D721Med (cell line): Measurements from ENCODE around the gene GATA6.
"Not testable (repeated sequence)": the region's sequence is repeated elsewhere in the genome, so short reads cannot be mapped to it uniquely, and the experiment has no call there.

ENCODE experiments used
- DNase-seq: peaks from one replicate; pipeline ENCODE4 v3.0.0; 2011; ENCODE audit warnings: low spot score; ENCODE audit not compliant: insufficient read length
- FAIRE-seq: peaks from 2 replicates; lab custom pipeline; 2011; peaks lifted over from hg19 to GRCh38; lab: Jason Lieb, UNC
- TF ChIP-seq, protein P1 (sequence below): IDR thresholded peaks from 2 replicates; pipeline ENCODE4 v1.5.1; 2012; ENCODE audit warnings: mild to moderate bottlenecking, control low read depth; ENCODE audit not compliant: insufficient read depth; ENCODE audit errors: missing control alignments

Gene GATA6

GRCh38 chr18:22189449-22190166 is 20.2 kb downstream of the GATA6 start:
- FAIRE-seq, result no peak
- no peak for DNase-seq
- TF ChIP-seq, protein P1, sequence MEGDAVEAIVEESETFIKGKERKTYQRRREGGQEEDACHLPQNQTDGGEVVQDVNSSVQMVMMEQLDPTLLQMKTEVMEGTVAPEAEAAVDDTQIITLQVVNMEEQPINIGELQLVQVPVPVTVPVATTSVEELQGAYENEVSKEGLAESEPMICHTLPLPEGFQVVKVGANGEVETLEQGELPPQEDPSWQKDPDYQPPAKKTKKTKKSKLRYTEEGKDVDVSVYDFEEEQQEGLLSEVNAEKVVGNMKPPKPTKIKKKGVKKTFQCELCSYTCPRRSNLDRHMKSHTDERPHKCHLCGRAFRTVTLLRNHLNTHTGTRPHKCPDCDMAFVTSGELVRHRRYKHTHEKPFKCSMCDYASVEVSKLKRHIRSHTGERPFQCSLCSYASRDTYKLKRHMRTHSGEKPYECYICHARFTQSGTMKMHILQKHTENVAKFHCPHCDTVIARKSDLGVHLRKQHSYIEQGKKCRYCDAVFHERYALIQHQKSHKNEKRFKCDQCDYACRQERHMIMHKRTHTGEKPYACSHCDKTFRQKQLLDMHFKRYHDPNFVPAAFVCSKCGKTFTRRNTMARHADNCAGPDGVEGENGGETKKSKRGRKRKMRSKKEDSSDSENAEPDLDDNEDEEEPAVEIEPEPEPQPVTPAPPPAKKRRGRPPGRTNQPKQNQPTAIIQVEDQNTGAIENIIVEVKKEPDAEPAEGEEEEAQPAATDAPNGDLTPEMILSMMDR, result no peak

- TF ChIP-seq, protein P1, result no peak
- no peak for FAIRE-seq
- no peak for DNase-seq
Observed at GRCh38 chr18:22191346-22191695, 21.9 kb downstream of the GATA6 start.

DNA sequence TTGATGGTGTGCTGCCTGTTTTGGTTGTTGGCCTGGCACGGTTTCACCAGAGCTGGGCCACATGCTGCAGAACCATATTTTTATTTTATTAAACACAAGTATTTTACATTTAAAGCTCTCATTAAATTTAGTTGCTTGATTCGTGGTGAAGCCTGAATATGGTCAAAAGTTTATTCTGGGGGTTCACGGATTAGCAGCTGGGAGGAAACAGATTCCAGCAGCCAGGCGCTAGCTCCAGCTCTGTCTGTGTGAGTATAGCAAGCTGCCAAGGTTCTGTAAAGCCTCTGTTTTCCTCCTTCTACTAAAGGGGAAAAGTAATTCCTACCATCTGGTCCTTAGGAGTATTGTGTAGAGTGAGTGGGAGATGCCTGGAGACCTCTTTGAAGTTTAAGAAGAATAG is 22.5 kb downstream of the GATA6 start:
- FAIRE-seq (no peak), DNase-seq (no peak)
- TF ChIP-seq, protein P1, result no peak

- TF ChIP-seq, protein P1, result no peak
- DNase-seq (no peak), FAIRE-seq (no peak)
Observed at GRCh38 chr18:22193466-22193865, 24.1 kb downstream of the GATA6 start.

GRCh38 chr18:22194151-22194598 is 24.8 kb downstream of the GATA6 start:
- DNase-seq (no peak), FAIRE-seq (no peak)
- TF ChIP-seq, protein P1, result no peak

DNA sequence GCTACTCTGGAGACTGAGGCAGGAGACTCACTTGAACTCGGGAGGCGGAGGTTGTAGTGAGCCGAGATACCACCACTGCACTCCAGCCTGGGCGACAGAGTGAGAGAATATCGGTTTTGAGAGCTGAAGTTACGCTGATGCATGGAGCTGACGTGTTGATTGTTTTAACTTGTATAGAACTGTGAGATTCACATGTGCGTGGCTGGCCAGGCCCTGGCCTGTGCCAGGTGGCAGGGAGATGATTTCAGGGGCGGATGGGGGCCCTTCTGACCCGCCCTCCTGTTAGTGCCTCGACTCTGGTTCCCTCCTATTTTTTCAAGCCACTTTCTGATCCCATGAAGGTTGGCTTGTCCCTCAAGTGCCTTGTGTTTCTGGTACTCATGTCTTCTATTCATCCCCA is 25.7 kb downstream of the GATA6 start:
- no peak for DNase-seq
- no peak for FAIRE-seq
- TF ChIP-seq, protein P1, result no peak

GRCh38 chr18:22196943-22197342 is 27.6 kb downstream of the GATA6 start:
- not testable (repeated sequence) for DNase-seq, FAIRE-seq
